PC-3 (cell line): ENCODE results near the gene FAM43B. TPM values are rescaled to one million over a fixed set of nuclear protein-coding genes. Genes with fewer than 3 reads are reported as not detected.
A peak's percentile ranks its signal among the peaks of the same experiment; 100 is the strongest.

ENCODE experiments used
- ATAC-seq: fragments of 200-7000 bp; cut with Tn5 transposase; 2 replicates; pipeline ENCODE4 v1.9.1; 2020; ENCODE audit warnings: mild to moderate bottlenecking, moderate library complexity
- BruUV-seq: library from RNA; stranded (reverse); fragments of 400-500 nt; replicated peaks from 2 replicates; lab custom pipeline; 2021; lab: Mats Ljungman, UMichigan
- CTCF ChIA-PET: fragments of 300-600 bp; sonication (Branson Sonifier 250); formaldehyde crosslinking; loops from one replicate; lab custom pipeline; 2022; ENCODE audit warnings: antibody characterized with exemption; lab: Charles Lee
- POLR2A ChIA-PET: fragments of 300-600 bp; sonication (Branson Sonifier 250); formaldehyde crosslinking; loops from one replicate; lab custom pipeline; 2022; ENCODE audit warnings: antibody characterized with exemption; ENCODE audit not compliant: unreplicated experiment; lab: Charles Lee
- DNase-seq: peaks from one replicate; pipeline ENCODE4 v3.0.0-alpha.2; 2015
- H2AFZ ChIP-seq: fragments of 300-600 bp; sonication (generic); 2 replicates; pipeline ENCODE4 v1.6.0; 2016; ENCODE audit warnings: antibody characterized with exemption, low read length
- H3F3A ChIP-seq: fragments of 300-600 bp; sonication (generic); one replicate; pipeline ENCODE4 v1.6.0; 2017; ENCODE audit warnings: antibody characterized with exemption, low read length, control low read depth, mild to moderate bottlenecking; ENCODE audit not compliant: unreplicated experiment
- H3K27ac ChIP-seq: fragments of 300-600 bp; sonication (generic); 2 replicates; pipeline ENCODE4 v1.5.1; 2016; ENCODE audit warnings: mild to moderate bottlenecking, low read length
- H3K27me3 ChIP-seq: fragments of 300-600 bp; sonication (generic); 2 replicates; pipeline ENCODE4 v1.6.1; 2016; ENCODE audit warnings: low read length, mixed read lengths
- H3K36me3 ChIP-seq: fragments of 300-600 bp; sonication (generic); 2 replicates; pipeline ENCODE4 v1.6.1; 2016; ENCODE audit warnings: low read depth, mixed run types, low read length, mixed read lengths
- H3K4me1 ChIP-seq: fragments of 300-600 bp; sonication (generic); 2 replicates; pipeline ENCODE4 v1.5.1; 2016; ENCODE audit warnings: low read length; ENCODE audit not compliant: insufficient read depth
- H3K4me2 ChIP-seq: fragments of 300-600 bp; sonication (generic); 2 replicates; pipeline ENCODE4 v1.6.0; 2016; ENCODE audit warnings: low read length
- H3K4me3 ChIP-seq: fragments of 300-600 bp; sonication (generic); 2 replicates; pipeline ENCODE4 v1.5.1; 2016; ENCODE audit warnings: mild to moderate bottlenecking, low read length, mixed read lengths
- H3K79me2 ChIP-seq: fragments of 300-600 bp; sonication (generic); 2 replicates; pipeline ENCODE4 v1.6.1; 2017; ENCODE audit warnings: low read length, mixed read lengths
- H3K9ac ChIP-seq: fragments of 300-600 bp; sonication (generic); 2 replicates; pipeline ENCODE4 v1.6.0; 2016; ENCODE audit warnings: mild to moderate bottlenecking, low read length
- H3K9me2 ChIP-seq: fragments of 300-600 bp; sonication (generic); replicated peaks from 2 replicates; pipeline ENCODE4 v1.6.1; 2016; ENCODE audit warnings: mixed run types, low read length, mixed read lengths
- H3K9me3 ChIP-seq: fragments of 300-600 bp; sonication (generic); 2 replicates; pipeline ENCODE4 v1.6.1; 2016; ENCODE audit warnings: low read length, mixed read lengths
- H4K20me1 ChIP-seq: fragments of 300-600 bp; sonication (generic); 2 replicates; pipeline ENCODE4 v1.6.1; 2016; ENCODE audit warnings: low read length, mixed read lengths
- EZH2 ChIP-seq: fragments of 300-600 bp; sonication (generic); IDR thresholded peaks from one replicate; pipeline ENCODE4 v1.6.1; 2017; ENCODE audit warnings: antibody characterized with exemption, mild to moderate bottlenecking, low read length; ENCODE audit not compliant: unreplicated experiment
- EZH2phosphoT487 ChIP-seq: fragments of 300-600 bp; sonication (generic); IDR thresholded peaks from 2 replicates; pipeline ENCODE4 v1.6.1; 2018; ENCODE audit warnings: mild to moderate bottlenecking, antibody characterized with exemption, low read length, borderline replicate concordance
- intact Hi-C: fragments of 100-400 bp; cut with micrococcal nuclease; formaldehyde crosslinking; loops from 2 replicates; pipeline ENCODE4 v1.9.0; 2023
- total RNA-seq: library from RNA; depleted of rRNA; stranded (reverse); fragments of >200 nt; gene quantifications from 2 replicates; pipeline ENCODE4 v1.2.3, GENCODE V29; 2014
- TF ChIP-seq, protein P1 (sequence below): fragments of 300-600 bp; sonication (generic); conservative IDR thresholded peaks from 2 replicates; pipeline ENCODE4 v1.5.1; 2017; ENCODE audit warnings: antibody characterized with exemption, low read depth, mild to moderate bottlenecking, low read length

FAM43B gene
- total RNA-seq, 1 experiment from 2014 or later: 0.11 TPM

DNA sequence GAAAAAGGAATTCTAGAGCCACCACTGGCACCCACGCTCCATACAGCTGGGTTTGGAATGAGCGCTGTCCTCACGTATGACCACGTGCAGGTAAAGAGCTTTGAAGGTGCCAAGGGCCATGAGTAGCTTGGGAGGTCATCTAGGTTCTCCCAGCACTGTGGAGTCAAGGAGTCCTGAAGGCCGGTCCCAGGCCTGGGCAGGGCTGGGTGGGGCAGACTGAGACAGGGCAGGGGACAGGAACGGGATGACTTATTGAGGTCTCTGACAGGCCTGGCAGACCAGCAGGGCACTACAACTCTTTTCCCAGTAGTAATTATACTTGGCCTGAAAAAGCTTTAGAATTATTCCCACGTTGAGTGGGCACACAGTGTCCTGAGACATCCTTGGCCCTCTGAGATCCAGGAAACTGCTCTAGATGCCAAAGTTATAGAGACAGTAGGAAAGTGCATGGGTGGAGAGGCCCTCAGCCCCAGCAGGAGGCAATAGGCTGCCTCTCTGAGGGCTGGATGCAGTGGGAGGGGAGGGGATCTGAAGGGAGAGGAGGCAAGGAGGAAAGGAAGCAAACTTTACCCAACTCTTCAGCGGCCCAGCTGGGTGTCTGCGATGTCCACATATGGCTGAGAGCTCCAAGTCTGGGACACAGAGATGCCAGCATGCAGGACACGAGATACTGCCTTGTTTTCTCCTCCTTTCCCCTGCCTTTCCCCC is 34.7 kb downstream of the FAM43B start:
- POLR2A ChIA-PET: no interaction called here
- CTCF ChIA-PET: no interaction called here
- H2AFZ ChIP-seq: no peak overlapping the region
- peaks cover 10% of the 10 kb centered on the region for H4K20me1 ChIP-seq
- H3K27me3 ChIP-seq: no peaks in the 10 kb centered on the region
- peak overlapping the region; percentile 80 for H3K27ac ChIP-seq
- no peak for DNase-seq
- H3K9ac ChIP-seq: peak overlapping the region; percentile 62
- TF ChIP-seq, protein P1, sequence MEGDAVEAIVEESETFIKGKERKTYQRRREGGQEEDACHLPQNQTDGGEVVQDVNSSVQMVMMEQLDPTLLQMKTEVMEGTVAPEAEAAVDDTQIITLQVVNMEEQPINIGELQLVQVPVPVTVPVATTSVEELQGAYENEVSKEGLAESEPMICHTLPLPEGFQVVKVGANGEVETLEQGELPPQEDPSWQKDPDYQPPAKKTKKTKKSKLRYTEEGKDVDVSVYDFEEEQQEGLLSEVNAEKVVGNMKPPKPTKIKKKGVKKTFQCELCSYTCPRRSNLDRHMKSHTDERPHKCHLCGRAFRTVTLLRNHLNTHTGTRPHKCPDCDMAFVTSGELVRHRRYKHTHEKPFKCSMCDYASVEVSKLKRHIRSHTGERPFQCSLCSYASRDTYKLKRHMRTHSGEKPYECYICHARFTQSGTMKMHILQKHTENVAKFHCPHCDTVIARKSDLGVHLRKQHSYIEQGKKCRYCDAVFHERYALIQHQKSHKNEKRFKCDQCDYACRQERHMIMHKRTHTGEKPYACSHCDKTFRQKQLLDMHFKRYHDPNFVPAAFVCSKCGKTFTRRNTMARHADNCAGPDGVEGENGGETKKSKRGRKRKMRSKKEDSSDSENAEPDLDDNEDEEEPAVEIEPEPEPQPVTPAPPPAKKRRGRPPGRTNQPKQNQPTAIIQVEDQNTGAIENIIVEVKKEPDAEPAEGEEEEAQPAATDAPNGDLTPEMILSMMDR: peak; percentile 21; the same call in 1 of the 2 replicates
- no peak for TF ChIP-seq EZH2
- peaks cover 32% of the 10 kb centered on the region for H3K79me2 ChIP-seq
- H3K9me3 ChIP-seq: no peaks in the 10 kb centered on the region
- BruUV-seq: no TSS peak
- no peak for ATAC-seq
- no peaks in the 10 kb centered on the region for H3K36me3 ChIP-seq
- no peaks in the 10 kb centered on the region for H3F3A ChIP-seq
- H3K4me2 ChIP-seq: 0 out of 2 replicates have a peak overlapping the region, but pooled peaks have one; percentile 7
- H3K4me1 ChIP-seq: peaks cover 27% of the 10 kb centered on the region
- H3K4me3 ChIP-seq: no peak overlapping the region
- intact Hi-C loops: loop anchor here (5.0 kb wide), 1 partner anchor 65 kb away; no protein-coding TSS in a partner anchor
- H3K9me2 ChIP-seq: no peaks in the 10 kb centered on the region

DNA sequence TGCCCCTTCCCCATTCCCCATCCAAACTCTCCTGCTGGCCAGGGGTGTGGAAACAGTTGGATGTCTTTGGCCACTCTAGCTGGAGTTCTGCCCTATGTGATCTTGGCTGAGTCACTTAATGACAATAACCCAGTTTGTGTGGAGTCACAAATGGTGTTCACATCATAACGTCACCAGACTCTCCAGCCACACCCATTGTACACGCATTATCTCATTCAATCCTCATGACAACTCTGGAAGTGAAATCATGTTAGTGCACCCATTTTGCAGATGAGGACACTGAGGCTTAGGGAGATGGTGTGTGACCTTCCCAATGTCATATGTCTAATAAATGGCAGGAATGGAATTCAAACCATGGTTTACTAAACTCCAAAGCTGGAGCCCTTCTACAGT is 35.3 kb downstream of the FAM43B start:
- Histone ChIP-seq H3K27me3 (no peaks in the 10 kb centered on the region), H3F3A (no peaks in the 10 kb centered on the region), H3K27ac (peak overlapping the region; percentile 80), H3K9ac (peak overlapping the region; percentile 62), H3K4me2 (0 out of 2 replicates have a peak overlapping the region, but pooled peaks have one; percentile 7), H3K9me2 (no peaks in the 10 kb centered on the region), H3K9me3 (no peaks in the 10 kb centered on the region), H2AFZ (no peak overlapping the region), H3K4me1 (peaks cover 27% of the 10 kb centered on the region), H3K79me2 (peaks cover 37% of the 10 kb centered on the region), H4K20me1 (peaks cover 10% of the 10 kb centered on the region), H3K36me3 (no peaks in the 10 kb centered on the region), H3K4me3 (no peak overlapping the region)
- peak; percentile 77 for DNase-seq
- BruUV-seq: no TSS peak
- 0 out of 2 replicates have a peak, but pooled peaks have one; percentile 6 for ATAC-seq
- ChIA-PET POLR2A (no interaction called here), CTCF (no interaction called here)
- TF ChIP-seq EZH2phosphoT487: no peak
- TF ChIP-seq, protein P1: no peak
- TF ChIP-seq EZH2: no peak
- intact Hi-C loops: loop anchor here (5.0 kb wide), 1 partner anchor 65 kb away; no protein-coding TSS in a partner anchor
